HepG2 (cell line): ENCODE results near the gene MYL1. TPM values are rescaled to one million over a fixed set of nuclear protein-coding genes. Genes with fewer than 3 reads are reported as not detected.

Source experiments
- ATAC-seq: fragments of 200-7000 bp; cut with Tn5 transposase; 3 replicates; pipeline ENCODE4 v1.9.1; 2020; ENCODE audit warnings: mild to moderate bottlenecking, moderate library complexity
- BruUV-seq: library from RNA; stranded (reverse); fragments of 400-500 nt; replicated peaks from 2 replicates; lab custom pipeline; 2021; lab: Mats Ljungman, UMichigan
- CTCF ChIA-PET: fragments of 300-600 bp; formaldehyde crosslinking; extraction: SDS; loops from one replicate; lab custom pipeline; 2021; ENCODE audit warnings: low total read pairs, inconsistent platforms, low intra/inter-chr PET ratio; lab: Yijun Ruan, JAX
- POLR2A ChIA-PET: fragments of 350-600 bp; sonication (Branson Sonifier 250); formaldehyde crosslinking; loops from one replicate; lab custom pipeline; 2020; ENCODE audit warnings: antibody characterized with exemption, inconsistent platforms; lab: Yijun Ruan, JAX
- DNase-seq: peaks from one replicate; pipeline ENCODE4 v3.0.0-alpha.2; 2015; ENCODE audit warnings: low spot score
- FAIRE-seq: peaks from 3 replicates; lab custom pipeline; 2011; peaks lifted over from hg19 to GRCh38; lab: Jason Lieb, UNC
- H2AFZ ChIP-seq: one replicate; pipeline ENCODE4 v1.6.1; 2011; ENCODE audit warnings: low read length, inconsistent platforms
- H3K27ac ChIP-seq: fragments of 300-600 bp; 3 replicates; pipeline ENCODE4 v1.8.0; 2011; ENCODE audit warnings: mixed run types, mild to moderate bottlenecking, mixed read lengths, low read length, inconsistent platforms; ENCODE audit not compliant: insufficient read depth; ENCODE audit errors: extremely low read length
- H3K27me3 ChIP-seq, 2 experiments: fragments of 200-600 bp in 1 of 2; 2 replicates in 1 of 2; 3 replicates in 1 of 2; pipeline versions ENCODE4 v1.6.0 to v1.8.0; 2011; ENCODE audit warnings: low read length in 2 of 2, mild to moderate bottlenecking in 2 of 2, moderate library complexity in 2 of 2, inconsistent platforms in 1 of 2; ENCODE audit not compliant: insufficient read depth in 2 of 2, control insufficient read depth in 1 of 2
- H3K36me3 ChIP-seq, 2 experiments: fragments of 200-600 bp in 1 of 2; replicated peaks in 1 of 2; 2 replicates in 1 of 2; 3 replicates in 1 of 2; pipeline versions ENCODE4 v1.5.1 to v1.8.0; 2011; ENCODE audit warnings: low read length in 2 of 2, inconsistent platforms in 1 of 2; ENCODE audit not compliant: insufficient read depth in 2 of 2, control insufficient read depth in 1 of 2
- H3K4me1 ChIP-seq: 2 replicates; pipeline ENCODE4 v1.5.1; 2012; ENCODE audit warnings: low read length, inconsistent platforms; ENCODE audit not compliant: insufficient read depth
- H3K4me2 ChIP-seq: 2 replicates; pipeline ENCODE4 v1.6.0; 2011; ENCODE audit warnings: low read depth, low read length, inconsistent platforms
- H3K4me3 ChIP-seq, 3 experiments: fragments of 200-600 bp in 1 of 3; sonication (generic), shearing (Covaris generic) in 1 of 3; replicated peaks in 1 of 3; 2 replicates each; pipeline ENCODE4 v1.5.1; 2011 to 2016; ENCODE audit warnings: low read length in 3 of 3, inconsistent platforms in 2 of 3, low read depth in 2 of 3, mild to moderate bottlenecking in 2 of 3, control low read depth in 1 of 3, mixed read lengths in 1 of 3; ENCODE audit not compliant: insufficient read depth in 1 of 3
- H3K79me2 ChIP-seq: one replicate; pipeline ENCODE4 v1.6.1; 2011; ENCODE audit warnings: low read length, inconsistent platforms; ENCODE audit not compliant: insufficient read depth
- H3K9ac ChIP-seq: 2 replicates; pipeline ENCODE4 v1.6.0; 2011; ENCODE audit warnings: mild to moderate bottlenecking, low read depth, low read length, inconsistent platforms; ENCODE audit not compliant: insufficient read depth
- H3K9me3 ChIP-seq: 2 replicates; pipeline ENCODE4 v1.5.1; 2012; ENCODE audit warnings: mild to moderate bottlenecking, low read length
- H4K20me1 ChIP-seq: 2 replicates; pipeline ENCODE4 v1.6.0; 2011; ENCODE audit warnings: inconsistent platforms, mild to moderate bottlenecking, low read length, moderate library complexity; ENCODE audit not compliant: insufficient read depth
- GABPB1 ChIP-seq: IDR thresholded peaks from 2 replicates; pipeline ENCODE4 v1.6.1; 2016; ENCODE audit warnings: mild to moderate bottlenecking, missing genetic modification reagents, moderate library complexity, missing compliant biosample characterization
- HNRNPUL1 ChIP-seq: fragments of 200-400 bp; formaldehyde crosslinking; IDR thresholded peaks from 2 replicates; pipeline ENCODE4 v1.6.1; 2017; ENCODE audit warnings: low read depth, mild to moderate bottlenecking, low read length, moderate library complexity
- ISL2 ChIP-seq: sonication (generic); formaldehyde crosslinking; IDR thresholded peaks from 2 replicates; pipeline ENCODE4 v1.5.0; 2020; ENCODE audit warnings: missing genetic modification reagents
- JUND ChIP-seq: sonication (generic); formaldehyde crosslinking; IDR thresholded peaks from 2 replicates; pipeline ENCODE4 v1.8.0; 2022; ENCODE audit warnings: mild to moderate bottlenecking, missing genetic modification reagents
- MIER2 ChIP-seq: IDR thresholded peaks from 2 replicates; pipeline ENCODE4 v1.6.1; 2016; ENCODE audit warnings: missing biosample characterization, missing genetic modification reagents
- MTA3 ChIP-seq: sonication (generic); formaldehyde crosslinking; IDR thresholded peaks from 2 replicates; pipeline ENCODE4 v1.4.0; 2020; ENCODE audit warnings: missing genetic modification reagents
- SP4 ChIP-seq: sonication (generic); formaldehyde crosslinking; IDR thresholded peaks from 2 replicates; pipeline ENCODE4 v1.8.1; 2023; ENCODE audit warnings: mild to moderate bottlenecking, missing genetic modification reagents
- ZFP36L1 ChIP-seq: sonication (generic); formaldehyde crosslinking; IDR thresholded peaks from 2 replicates; pipeline ENCODE4 v1.8.0; 2022; ENCODE audit warnings: mild to moderate bottlenecking, missing genetic modification reagents, moderate library complexity
- ZKSCAN5 ChIP-seq: sonication (generic); formaldehyde crosslinking; IDR thresholded peaks from 2 replicates; pipeline ENCODE4 v1.5.1; 2020; ENCODE audit warnings: mild to moderate bottlenecking, missing genetic modification reagents
- ZNF350 ChIP-seq: sonication (generic); formaldehyde crosslinking; IDR thresholded peaks from 2 replicates; pipeline ENCODE4 v1.4.0; 2020; ENCODE audit warnings: mild to moderate bottlenecking, low read depth, missing genetic modification reagents, borderline replicate concordance
- ZNF737 ChIP-seq: sonication (generic); formaldehyde crosslinking; IDR thresholded peaks from 2 replicates; pipeline ENCODE4 v1.5.0; 2020; ENCODE audit warnings: missing genetic modification reagents, mild to moderate bottlenecking, borderline replicate concordance
- WGBS: methylation state at CpG from one replicate; pipeline ENCODE4 v1.1.6; 2017; ENCODE audit warnings: low lambda C conversion rate; 5-methylcytosine and 5-hydroxymethylcytosine counted together
- in situ Hi-C: cut with HindIII; loops from 2 replicates; pipeline ENCODE4 v1.10.0; 2017; ENCODE audit warnings: low pct_unique_long_range_greater_than_20kb; ENCODE audit not compliant: extremely low pct_ligation_motif_present
- intact Hi-C: fragments of 100-400 bp; cut with micrococcal nuclease; formaldehyde crosslinking; loops from one replicate; pipeline ENCODE4 v1.10.0; 2022; ENCODE audit not compliant: unreplicated experiment
- polyA plus RNA-seq, 8 experiments: library from polyadenylated mRNA; depleted of rRNA in 3 of 8; stranded (reverse) in 7 of 8; unstranded in 1 of 8; fragments of >200 nt; fragmentation: Illumina TruSeq in 4 of 8; extraction: Trizol in 4 of 8; gene quantifications; 2 replicates each; pipeline versions ENCODE4 v1.2.1 to v1.2.3, GENCODE V29; 2011 to 2016; ENCODE audit warnings: low read depth in 4 of 8, missing spikeins in 1 of 8, mixed read lengths in 1 of 8; ENCODE audit not compliant: insufficient read depth in 1 of 8
- total RNA-seq, 5 experiments: library from RNA; depleted of rRNA; stranded (reverse); fragments of >200 nt; fragmentation: Illumina TruSeq; extraction: Trizol; gene quantifications; 2 replicates each; pipeline ENCODE4 v1.2.3, GENCODE V29; 2016; ENCODE audit warnings: low read depth in 1 of 5
- TF ChIP-seq, protein P1 (sequence below): sonication (generic); formaldehyde crosslinking; IDR thresholded peaks from 2 replicates; pipeline ENCODE4 v1.4.0; 2020; ENCODE audit warnings: mild to moderate bottlenecking, missing genetic modification reagents
- TF ChIP-seq, protein P2 (sequence below): sonication (generic); formaldehyde crosslinking; IDR thresholded peaks from 2 replicates; pipeline ENCODE4 v1.5.1; 2020; ENCODE audit warnings: missing genetic modification reagents, mild to moderate bottlenecking, borderline replicate concordance
- TF ChIP-seq, protein P3 (sequence below): sonication (generic); formaldehyde crosslinking; IDR thresholded peaks from 2 replicates; pipeline ENCODE4 v1.8.1; 2022; ENCODE audit warnings: low read depth, mild to moderate bottlenecking, missing genetic modification reagents
- TF ChIP-seq, protein P4 (sequence below): sonication (generic); formaldehyde crosslinking; IDR thresholded peaks from 2 replicates; pipeline ENCODE4 v1.5.0; 2020; ENCODE audit warnings: missing genetic modification reagents, mild to moderate bottlenecking, borderline replicate concordance

MYL1 gene
- total and polyA plus RNA-seq, 2 of the 13 experiments (the other 11 are each of a cell fraction or from before 2014, with no cell fraction given): not detected

DNA sequence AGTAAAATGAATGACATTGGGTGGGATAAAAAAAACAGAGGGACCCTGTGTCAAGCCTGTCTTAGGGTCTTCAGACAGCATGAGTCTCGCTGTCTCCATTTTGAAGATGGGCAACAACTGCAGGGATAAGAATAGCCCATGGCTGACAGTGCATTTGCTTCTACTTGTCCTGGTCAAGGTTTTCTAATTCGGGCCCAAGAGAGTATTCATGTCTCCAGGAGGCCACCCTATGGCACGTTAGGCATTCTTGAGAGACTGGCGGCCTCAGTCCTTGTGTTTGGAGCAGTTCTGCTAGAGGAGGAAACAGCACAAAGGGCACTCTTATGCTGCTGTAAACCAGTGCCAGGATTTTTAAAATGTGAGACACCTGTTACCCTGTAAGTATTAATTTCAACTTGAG is 9.5 kb upstream of the MYL1 start (continued):
- no peak for TF ChIP-seq ZFP36L1 (CRISPR knock-in tag)
- TF ChIP-seq ZNF737 (CRISPR knock-in tag): no peak

DNA sequence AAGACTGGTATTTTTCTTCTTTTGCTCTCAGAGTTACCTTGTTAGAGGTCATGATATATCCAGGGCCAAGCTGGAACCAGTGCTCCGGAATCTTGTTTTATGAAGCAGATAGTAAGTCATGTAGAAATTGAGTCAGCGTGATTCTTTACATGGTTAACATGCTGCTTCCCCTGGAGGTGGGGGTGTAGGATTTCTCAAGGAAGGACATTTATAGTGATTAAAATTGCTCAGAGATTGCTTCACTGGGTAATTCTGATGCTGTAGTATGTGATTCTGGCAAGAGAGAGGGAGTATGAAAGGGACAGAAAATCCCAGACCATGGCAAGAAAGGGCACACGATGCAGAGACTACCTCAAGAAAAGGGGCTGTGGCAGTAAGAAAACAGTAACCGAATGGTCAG is 8.0 kb upstream of the MYL1 start:
- CTCF ChIA-PET: no interaction called here
- Histone ChIP-seq H2AFZ (no peak overlapping the region), H3K4me3 (no peak overlapping the region), H3K4me1 (no peaks in the 10 kb centered on the region), H3K9ac (no peak overlapping the region), H3K27ac (no peak overlapping the region), H3K27me3 (no peaks in the 10 kb centered on the region), H3K36me3 (no peaks in the 10 kb centered on the region), H3K4me2 (no peak overlapping the region), H4K20me1 (no peaks in the 10 kb centered on the region), H3K79me2 (no peaks in the 10 kb centered on the region), H3K9me3 (no peaks in the 10 kb centered on the region)
- ATAC-seq: no peak
- FAIRE-seq: no peak
- 15% methylated on average over 4 of the region's 4 CpGs for WGBS
- intact Hi-C loops: no loop called here
- DNase-seq: no peak
- POLR2A ChIA-PET: no interaction called here
- BruUV-seq: no TSS peak
- in situ Hi-C loops: no loop called here
- TF ChIP-seq ISL2 (CRISPR knock-in tag) (no peak), MTA3 (CRISPR knock-in tag) (no peak), ZNF350 (CRISPR knock-in tag) (no peak), SP4 (CRISPR knock-in tag) (no peak), JUND (CRISPR knock-in tag) (no peak), GABPB1 (CRISPR knock-in tag) (no peak), ZKSCAN5 (CRISPR knock-in tag) (no peak), HNRNPUL1 (no peak), MIER2 (CRISPR knock-in tag) (no peak)
- TF ChIP-seq, protein P1, sequence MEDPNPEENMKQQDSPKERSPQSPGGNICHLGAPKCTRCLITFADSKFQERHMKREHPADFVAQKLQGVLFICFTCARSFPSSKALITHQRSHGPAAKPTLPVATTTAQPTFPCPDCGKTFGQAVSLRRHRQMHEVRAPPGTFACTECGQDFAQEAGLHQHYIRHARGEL: no peak
- TF ChIP-seq, protein P2, sequence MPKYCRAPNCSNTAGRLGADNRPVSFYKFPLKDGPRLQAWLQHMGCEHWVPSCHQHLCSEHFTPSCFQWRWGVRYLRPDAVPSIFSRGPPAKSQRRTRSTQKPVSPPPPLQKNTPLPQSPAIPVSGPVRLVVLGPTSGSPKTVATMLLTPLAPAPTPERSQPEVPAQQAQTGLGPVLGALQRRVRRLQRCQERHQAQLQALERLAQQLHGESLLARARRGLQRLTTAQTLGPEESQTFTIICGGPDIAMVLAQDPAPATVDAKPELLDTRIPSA (CRISPR knock-in tag): no peak
- TF ChIP-seq, protein P3, sequence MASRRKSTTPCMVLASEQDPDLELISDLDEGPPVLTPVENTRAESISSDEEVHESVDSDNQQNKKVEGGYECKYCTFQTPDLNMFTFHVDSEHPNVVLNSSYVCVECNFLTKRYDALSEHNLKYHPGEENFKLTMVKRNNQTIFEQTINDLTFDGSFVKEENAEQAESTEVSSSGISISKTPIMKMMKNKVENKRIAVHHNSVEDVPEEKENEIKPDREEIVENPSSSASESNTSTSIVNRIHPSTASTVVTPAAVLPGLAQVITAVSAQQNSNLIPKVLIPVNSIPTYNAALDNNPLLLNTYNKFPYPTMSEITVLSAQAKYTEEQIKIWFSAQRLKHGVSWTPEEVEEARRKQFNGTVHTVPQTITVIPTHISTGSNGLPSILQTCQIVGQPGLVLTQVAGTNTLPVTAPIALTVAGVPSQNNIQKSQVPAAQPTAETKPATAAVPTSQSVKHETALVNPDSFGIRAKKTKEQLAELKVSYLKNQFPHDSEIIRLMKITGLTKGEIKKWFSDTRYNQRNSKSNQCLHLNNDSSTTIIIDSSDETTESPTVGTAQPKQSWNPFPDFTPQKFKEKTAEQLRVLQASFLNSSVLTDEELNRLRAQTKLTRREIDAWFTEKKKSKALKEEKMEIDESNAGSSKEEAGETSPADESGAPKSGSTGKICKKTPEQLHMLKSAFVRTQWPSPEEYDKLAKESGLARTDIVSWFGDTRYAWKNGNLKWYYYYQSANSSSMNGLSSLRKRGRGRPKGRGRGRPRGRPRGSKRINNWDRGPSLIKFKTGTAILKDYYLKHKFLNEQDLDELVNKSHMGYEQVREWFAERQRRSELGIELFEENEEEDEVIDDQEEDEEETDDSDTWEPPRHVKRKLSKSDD: no peak
- TF ChIP-seq, protein P4, sequence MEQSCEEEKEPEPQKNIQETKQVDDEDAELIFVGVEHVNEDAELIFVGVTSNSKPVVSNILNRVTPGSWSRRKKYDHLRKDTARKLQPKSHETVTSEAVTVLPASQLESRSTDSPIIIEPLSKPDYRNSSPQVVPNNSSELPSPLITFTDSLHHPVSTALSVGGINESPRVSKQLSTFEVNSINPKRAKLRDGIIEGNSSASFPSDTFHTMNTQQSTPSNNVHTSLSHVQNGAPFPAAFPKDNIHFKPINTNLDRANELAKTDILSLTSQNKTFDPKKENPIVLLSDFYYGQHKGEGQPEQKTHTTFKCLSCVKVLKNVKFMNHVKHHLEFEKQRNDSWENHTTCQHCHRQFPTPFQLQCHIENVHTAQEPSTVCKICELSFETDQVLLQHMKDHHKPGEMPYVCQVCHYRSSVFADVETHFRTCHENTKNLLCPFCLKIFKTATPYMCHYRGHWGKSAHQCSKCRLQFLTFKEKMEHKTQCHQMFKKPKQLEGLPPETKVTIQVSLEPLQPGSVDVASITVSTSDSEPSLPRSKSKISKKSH (CRISPR knock-in tag): no peak
